Measurements from ENCODE around the gene GBA2. TPM values are rescaled to one million over a fixed set of nuclear protein-coding genes. Genes with fewer than 3 reads are reported as not detected.

The GBA2 gene
- total RNA-seq, 1 donor from 2014 or later: 52.1 TPM

- Mint-ChIP-seq H3K4me3 (ENCODE audit: unreplicated experiment) (no peak overlapping the region), H3K36me3 (ENCODE audit: low read depth) (peaks cover 6% of the 10 kb centered on the region), H3K27me3 (ENCODE audit: low read depth) (no peaks in the 10 kb centered on the region), H3K27ac (ENCODE audit: unreplicated experiment) (peak overlapping the region; percentile 41), H3K4me1 (ENCODE audit: low read depth) (peaks cover 54% of the 10 kb centered on the region), H3K9me3 (ENCODE audit: low read depth) (no peaks in the 10 kb centered on the region)
- TF ChIP-seq CTCF (IDR thresholded peaks at IDR 0.05): no peak
- DNase-seq (ENCODE audit: low spot score): no peak
Measured at GRCh38 chr9:35758475-35759050, 9.5 kb upstream of the GBA2 start.

- H3K27me3 Mint-ChIP-seq (ENCODE audit: low read depth): no peaks in the 10 kb centered on the region
- no peak for TF ChIP-seq CTCF (IDR thresholded peaks at IDR 0.05)
- no peak overlapping the region for H3K4me3 Mint-ChIP-seq (ENCODE audit: unreplicated experiment)
Measured at GRCh38 chr9:35757892-35758275, 8.9 kb upstream of the GBA2 start.

GRCh38 chr9:35757226-35757891 is 8.3 kb upstream of the GBA2 start:
- Mint-ChIP-seq H3K27ac (ENCODE audit: unreplicated experiment) (peak overlapping the region; percentile 76), H3K4me1 (ENCODE audit: low read depth) (peaks cover 54% of the 10 kb centered on the region), H3K9me3 (ENCODE audit: low read depth) (no peaks in the 10 kb centered on the region), H3K4me3 (ENCODE audit: unreplicated experiment) (peak overlapping the region; percentile 53), H3K36me3 (ENCODE audit: low read depth) (peaks cover 14% of the 10 kb centered on the region), H3K27me3 (ENCODE audit: low read depth) (no peaks in the 10 kb centered on the region)
- DNase-seq (ENCODE audit: low spot score): no peak
- TF ChIP-seq CTCF (IDR thresholded peaks at IDR 0.05): no peak

More at GRCh38 chr9:35757892-35758275, 8.9 kb upstream of the GBA2 start:
- H3K27ac Mint-ChIP-seq (ENCODE audit: unreplicated experiment): no peak overlapping the region
- no peak for DNase-seq (ENCODE audit: low spot score)
- peaks cover 54% of the 10 kb centered on the region for H3K4me1 Mint-ChIP-seq (ENCODE audit: low read depth)
- H3K36me3 Mint-ChIP-seq (ENCODE audit: low read depth): peaks cover 10% of the 10 kb centered on the region
- H3K9me3 Mint-ChIP-seq (ENCODE audit: low read depth): no peaks in the 10 kb centered on the region

- H3K9me3 Mint-ChIP-seq (ENCODE audit: low read depth): no peaks in the 10 kb centered on the region
- H3K36me3 Mint-ChIP-seq (ENCODE audit: low read depth): peaks cover 21% of the 10 kb centered on the region
- H3K27ac Mint-ChIP-seq (ENCODE audit: unreplicated experiment): no peak overlapping the region
- TF ChIP-seq CTCF (IDR thresholded peaks at IDR 0.05): peak; percentile 72
- H3K4me1 Mint-ChIP-seq (ENCODE audit: low read depth): peaks cover 54% of the 10 kb centered on the region
- H3K4me3 Mint-ChIP-seq (ENCODE audit: unreplicated experiment): peak overlapping the region; percentile 52
- DNase-seq (ENCODE audit: low spot score): no peak
- no peaks in the 10 kb centered on the region for H3K27me3 Mint-ChIP-seq (ENCODE audit: low read depth)
Measured at GRCh38 chr9:35756275-35757225, 7.5 kb upstream of the GBA2 start.

- TF ChIP-seq CTCF (IDR thresholded peaks at IDR 0.05): no peak
- no peak for DNase-seq (ENCODE audit: low spot score)
- H3K4me3 Mint-ChIP-seq (ENCODE audit: unreplicated experiment): no peak overlapping the region
- H3K9me3 Mint-ChIP-seq (ENCODE audit: low read depth): no peaks in the 10 kb centered on the region
- H3K4me1 Mint-ChIP-seq (ENCODE audit: low read depth): peaks cover 45% of the 10 kb centered on the region
- no peak overlapping the region for H3K27ac Mint-ChIP-seq (ENCODE audit: unreplicated experiment)
- H3K27me3 Mint-ChIP-seq (ENCODE audit: low read depth): no peaks in the 10 kb centered on the region
- peaks cover 26% of the 10 kb centered on the region for H3K36me3 Mint-ChIP-seq (ENCODE audit: low read depth)
Measured at GRCh38 chr9:35755071-35755470, 6.0 kb upstream of the GBA2 start.

All from chondrocyte (in vitro differentiated cells).